H1 (cell line): ENCODE results near the gene BTBD9.

Experiments used
- BRCA1 ChIP-seq: IDR thresholded peaks from 2 replicates; pipeline ENCODE4 v1.6.1; 2012; ENCODE audit warnings: low read depth, low read length, improper control_type of control experiment
- CHD2 ChIP-seq: IDR thresholded peaks from 2 replicates; pipeline ENCODE4 v1.6.1; 2012; ENCODE audit warnings: low read length, improper control_type of control experiment
- CREB1 ChIP-seq: IDR thresholded peaks from 2 replicates; pipeline ENCODE4 v1.6.1; 2012; ENCODE audit warnings: inconsistent platforms
- EP300 ChIP-seq, 2 experiments: IDR thresholded peaks; 1 replicate in 1 of 2; 2 replicates in 1 of 2; pipeline ENCODE4 v1.6.1; 2011 to 2012; ENCODE audit warnings: low read depth in 2 of 2, low read length in 2 of 2, mild to moderate bottlenecking in 2 of 2, borderline replicate concordance in 1 of 2, inconsistent platforms in 1 of 2, moderate library complexity in 1 of 2
- HDAC2 ChIP-seq, 2 experiments: fragments of 300-600 bp in 1 of 2; sonication (generic) in 1 of 2; IDR thresholded peaks; 2 replicates each; pipeline ENCODE4 v1.6.1; 2011 to 2012; ENCODE audit warnings: low read depth in 2 of 2, low read length in 2 of 2, mild to moderate bottlenecking in 2 of 2, moderate library complexity in 2 of 2, borderline replicate concordance in 1 of 2, inconsistent platforms in 1 of 2
- MAX ChIP-seq: IDR thresholded peaks from 2 replicates; pipeline ENCODE4 v1.6.1; 2012; ENCODE audit warnings: inconsistent platforms
- POLR2A ChIP-seq, 2 experiments: IDR thresholded peaks; 1 replicate in 1 of 2; 2 replicates in 1 of 2; pipeline ENCODE4 v1.6.1; 2011; ENCODE audit warnings: low read depth in 2 of 2, low read length in 2 of 2, mild to moderate bottlenecking in 2 of 2; ENCODE audit errors: control extremely low read depth in 1 of 2
- RAD21 ChIP-seq, 2 experiments: IDR thresholded peaks in 1 of 2; conservative IDR thresholded peaks in 1 of 2; 2 replicates each; pipeline ENCODE4 v1.6.1; 2011; ENCODE audit warnings: low read depth in 2 of 2, low read length in 2 of 2, improper control_type of control experiment in 1 of 2, inconsistent platforms in 1 of 2, mild to moderate bottlenecking in 1 of 2, moderate library complexity in 1 of 2
- SP1 ChIP-seq: IDR thresholded peaks from 2 replicates; pipeline ENCODE4 v1.6.1; 2011; ENCODE audit warnings: low read depth, low read length
- SRF ChIP-seq: IDR thresholded peaks from 2 replicates; pipeline ENCODE4 v1.6.1; 2011; ENCODE audit warnings: mild to moderate bottlenecking, low read depth, low read length, moderate library complexity
- TBP ChIP-seq: IDR thresholded peaks from 2 replicates; pipeline ENCODE4 v1.6.1; 2011; ENCODE audit warnings: low read depth, low read length, improper control_type of control experiment
- TF ChIP-seq, protein P1 (sequence below), 3 experiments: IDR thresholded peaks; 1 replicate in 2 of 3; 2 replicates in 1 of 3; pipeline versions ENCODE4 v1.5.1 to v1.6.1; 2011; ENCODE audit warnings: low read length in 3 of 3, mild to moderate bottlenecking in 3 of 3, inconsistent platforms in 2 of 3, low read depth in 1 of 3, moderate library complexity in 1 of 3; ENCODE audit not compliant: insufficient read depth in 1 of 3; ENCODE audit errors: control extremely low read depth in 1 of 3
- TF ChIP-seq, protein P2 (sequence below): fragments of 300-600 bp; sonication (generic); IDR thresholded peaks from 2 replicates; pipeline ENCODE4 v1.7.1; 2012; ENCODE audit warnings: low read length, moderate library complexity, mild to moderate bottlenecking, inconsistent platforms; ENCODE audit not compliant: insufficient replicate concordance

DNA sequence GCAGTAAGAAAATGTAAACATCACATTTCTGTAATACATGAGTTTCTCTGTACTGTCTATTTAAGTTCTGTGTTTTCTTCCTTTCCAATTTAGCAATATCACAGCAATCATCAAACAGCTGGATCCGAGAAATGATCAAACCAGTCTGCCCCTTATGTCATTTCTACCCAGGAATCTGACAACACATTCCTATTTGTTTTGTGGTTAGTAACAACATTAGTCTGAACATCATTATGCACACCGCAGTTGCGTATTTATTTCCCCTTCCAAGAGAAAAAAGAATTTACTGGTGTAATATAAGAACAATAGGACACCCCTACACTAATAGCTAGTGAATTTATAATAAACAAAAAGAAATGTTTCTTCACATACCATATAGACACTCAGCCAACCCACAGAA lies 179.5 kb downstream of the BTBD9 start:
- TF ChIP-seq EP300 (IDR thresholded peaks at IDR 0.05; ENCODE audit: borderline replicate concordance in 1 of 2, low read depth in 2 of 2, low read length in 2 of 2), result no peak
- TF ChIP-seq MAX, result no peak
- TF ChIP-seq, protein P1, sequence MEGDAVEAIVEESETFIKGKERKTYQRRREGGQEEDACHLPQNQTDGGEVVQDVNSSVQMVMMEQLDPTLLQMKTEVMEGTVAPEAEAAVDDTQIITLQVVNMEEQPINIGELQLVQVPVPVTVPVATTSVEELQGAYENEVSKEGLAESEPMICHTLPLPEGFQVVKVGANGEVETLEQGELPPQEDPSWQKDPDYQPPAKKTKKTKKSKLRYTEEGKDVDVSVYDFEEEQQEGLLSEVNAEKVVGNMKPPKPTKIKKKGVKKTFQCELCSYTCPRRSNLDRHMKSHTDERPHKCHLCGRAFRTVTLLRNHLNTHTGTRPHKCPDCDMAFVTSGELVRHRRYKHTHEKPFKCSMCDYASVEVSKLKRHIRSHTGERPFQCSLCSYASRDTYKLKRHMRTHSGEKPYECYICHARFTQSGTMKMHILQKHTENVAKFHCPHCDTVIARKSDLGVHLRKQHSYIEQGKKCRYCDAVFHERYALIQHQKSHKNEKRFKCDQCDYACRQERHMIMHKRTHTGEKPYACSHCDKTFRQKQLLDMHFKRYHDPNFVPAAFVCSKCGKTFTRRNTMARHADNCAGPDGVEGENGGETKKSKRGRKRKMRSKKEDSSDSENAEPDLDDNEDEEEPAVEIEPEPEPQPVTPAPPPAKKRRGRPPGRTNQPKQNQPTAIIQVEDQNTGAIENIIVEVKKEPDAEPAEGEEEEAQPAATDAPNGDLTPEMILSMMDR (IDR thresholded peaks at IDR 0.05; ENCODE audit: control extremely low read depth in 1 of 3, insufficient read depth in 1 of 3, low read depth in 1 of 3, low read length in 3 of 3), result no peak
- TF ChIP-seq SRF, result no peak
- no peak for TF ChIP-seq SP1
- no peak for TF ChIP-seq CREB1
- no peak for TF ChIP-seq CHD2
- no peak for TF ChIP-seq BRCA1
- no peak for TF ChIP-seq HDAC2 (IDR thresholded peaks at IDR 0.05; ENCODE audit: borderline replicate concordance in 1 of 2, low read depth in 2 of 2, low read length in 2 of 2)
- no peak for TF ChIP-seq TBP
- TF ChIP-seq POLR2A (IDR thresholded peaks at IDR 0.05; ENCODE audit: control extremely low read depth in 1 of 2, low read depth in 2 of 2, low read length in 2 of 2), result no peak
- TF ChIP-seq, protein P2, sequence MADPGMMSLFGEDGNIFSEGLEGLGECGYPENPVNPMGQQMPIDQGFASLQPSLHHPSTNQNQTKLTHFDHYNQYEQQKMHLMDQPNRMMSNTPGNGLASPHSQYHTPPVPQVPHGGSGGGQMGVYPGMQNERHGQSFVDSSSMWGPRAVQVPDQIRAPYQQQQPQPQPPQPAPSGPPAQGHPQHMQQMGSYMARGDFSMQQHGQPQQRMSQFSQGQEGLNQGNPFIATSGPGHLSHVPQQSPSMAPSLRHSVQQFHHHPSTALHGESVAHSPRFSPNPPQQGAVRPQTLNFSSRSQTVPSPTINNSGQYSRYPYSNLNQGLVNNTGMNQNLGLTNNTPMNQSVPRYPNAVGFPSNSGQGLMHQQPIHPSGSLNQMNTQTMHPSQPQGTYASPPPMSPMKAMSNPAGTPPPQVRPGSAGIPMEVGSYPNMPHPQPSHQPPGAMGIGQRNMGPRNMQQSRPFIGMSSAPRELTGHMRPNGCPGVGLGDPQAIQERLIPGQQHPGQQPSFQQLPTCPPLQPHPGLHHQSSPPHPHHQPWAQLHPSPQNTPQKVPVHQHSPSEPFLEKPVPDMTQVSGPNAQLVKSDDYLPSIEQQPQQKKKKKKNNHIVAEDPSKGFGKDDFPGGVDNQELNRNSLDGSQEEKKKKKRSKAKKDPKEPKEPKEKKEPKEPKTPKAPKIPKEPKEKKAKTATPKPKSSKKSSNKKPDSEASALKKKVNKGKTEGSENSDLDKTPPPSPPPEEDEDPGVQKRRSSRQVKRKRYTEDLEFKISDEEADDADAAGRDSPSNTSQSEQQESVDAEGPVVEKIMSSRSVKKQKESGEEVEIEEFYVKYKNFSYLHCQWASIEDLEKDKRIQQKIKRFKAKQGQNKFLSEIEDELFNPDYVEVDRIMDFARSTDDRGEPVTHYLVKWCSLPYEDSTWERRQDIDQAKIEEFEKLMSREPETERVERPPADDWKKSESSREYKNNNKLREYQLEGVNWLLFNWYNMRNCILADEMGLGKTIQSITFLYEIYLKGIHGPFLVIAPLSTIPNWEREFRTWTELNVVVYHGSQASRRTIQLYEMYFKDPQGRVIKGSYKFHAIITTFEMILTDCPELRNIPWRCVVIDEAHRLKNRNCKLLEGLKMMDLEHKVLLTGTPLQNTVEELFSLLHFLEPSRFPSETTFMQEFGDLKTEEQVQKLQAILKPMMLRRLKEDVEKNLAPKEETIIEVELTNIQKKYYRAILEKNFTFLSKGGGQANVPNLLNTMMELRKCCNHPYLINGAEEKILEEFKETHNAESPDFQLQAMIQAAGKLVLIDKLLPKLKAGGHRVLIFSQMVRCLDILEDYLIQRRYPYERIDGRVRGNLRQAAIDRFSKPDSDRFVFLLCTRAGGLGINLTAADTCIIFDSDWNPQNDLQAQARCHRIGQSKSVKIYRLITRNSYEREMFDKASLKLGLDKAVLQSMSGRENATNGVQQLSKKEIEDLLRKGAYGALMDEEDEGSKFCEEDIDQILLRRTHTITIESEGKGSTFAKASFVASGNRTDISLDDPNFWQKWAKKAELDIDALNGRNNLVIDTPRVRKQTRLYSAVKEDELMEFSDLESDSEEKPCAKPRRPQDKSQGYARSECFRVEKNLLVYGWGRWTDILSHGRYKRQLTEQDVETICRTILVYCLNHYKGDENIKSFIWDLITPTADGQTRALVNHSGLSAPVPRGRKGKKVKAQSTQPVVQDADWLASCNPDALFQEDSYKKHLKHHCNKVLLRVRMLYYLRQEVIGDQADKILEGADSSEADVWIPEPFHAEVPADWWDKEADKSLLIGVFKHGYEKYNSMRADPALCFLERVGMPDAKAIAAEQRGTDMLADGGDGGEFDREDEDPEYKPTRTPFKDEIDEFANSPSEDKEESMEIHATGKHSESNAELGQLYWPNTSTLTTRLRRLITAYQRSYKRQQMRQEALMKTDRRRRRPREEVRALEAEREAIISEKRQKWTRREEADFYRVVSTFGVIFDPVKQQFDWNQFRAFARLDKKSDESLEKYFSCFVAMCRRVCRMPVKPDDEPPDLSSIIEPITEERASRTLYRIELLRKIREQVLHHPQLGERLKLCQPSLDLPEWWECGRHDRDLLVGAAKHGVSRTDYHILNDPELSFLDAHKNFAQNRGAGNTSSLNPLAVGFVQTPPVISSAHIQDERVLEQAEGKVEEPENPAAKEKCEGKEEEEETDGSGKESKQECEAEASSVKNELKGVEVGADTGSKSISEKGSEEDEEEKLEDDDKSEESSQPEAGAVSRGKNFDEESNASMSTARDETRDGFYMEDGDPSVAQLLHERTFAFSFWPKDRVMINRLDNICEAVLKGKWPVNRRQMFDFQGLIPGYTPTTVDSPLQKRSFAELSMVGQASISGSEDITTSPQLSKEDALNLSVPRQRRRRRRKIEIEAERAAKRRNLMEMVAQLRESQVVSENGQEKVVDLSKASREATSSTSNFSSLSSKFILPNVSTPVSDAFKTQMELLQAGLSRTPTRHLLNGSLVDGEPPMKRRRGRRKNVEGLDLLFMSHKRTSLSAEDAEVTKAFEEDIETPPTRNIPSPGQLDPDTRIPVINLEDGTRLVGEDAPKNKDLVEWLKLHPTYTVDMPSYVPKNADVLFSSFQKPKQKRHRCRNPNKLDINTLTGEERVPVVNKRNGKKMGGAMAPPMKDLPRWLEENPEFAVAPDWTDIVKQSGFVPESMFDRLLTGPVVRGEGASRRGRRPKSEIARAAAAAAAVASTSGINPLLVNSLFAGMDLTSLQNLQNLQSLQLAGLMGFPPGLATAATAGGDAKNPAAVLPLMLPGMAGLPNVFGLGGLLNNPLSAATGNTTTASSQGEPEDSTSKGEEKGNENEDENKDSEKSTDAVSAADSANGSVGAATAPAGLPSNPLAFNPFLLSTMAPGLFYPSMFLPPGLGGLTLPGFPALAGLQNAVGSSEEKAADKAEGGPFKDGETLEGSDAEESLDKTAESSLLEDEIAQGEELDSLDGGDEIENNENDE, result no peak
- no peak for TF ChIP-seq RAD21 (IDR thresholded peaks at IDR 0.05 in 1 of 2, conservative IDR thresholded peaks at IDR 0.05 in 1 of 2; ENCODE audit: low read depth in 2 of 2, low read length in 2 of 2)
